Measurements from ENCODE around the gene CTTNBP2. TPM values are rescaled to one million over a fixed set of nuclear protein-coding genes. Genes with fewer than 3 reads are reported as not detected.

The CTTNBP2 gene
- polyA plus RNA-seq, 1 of the 3 experiments (the other 2 are of a cell fraction), result not detected

DNA sequence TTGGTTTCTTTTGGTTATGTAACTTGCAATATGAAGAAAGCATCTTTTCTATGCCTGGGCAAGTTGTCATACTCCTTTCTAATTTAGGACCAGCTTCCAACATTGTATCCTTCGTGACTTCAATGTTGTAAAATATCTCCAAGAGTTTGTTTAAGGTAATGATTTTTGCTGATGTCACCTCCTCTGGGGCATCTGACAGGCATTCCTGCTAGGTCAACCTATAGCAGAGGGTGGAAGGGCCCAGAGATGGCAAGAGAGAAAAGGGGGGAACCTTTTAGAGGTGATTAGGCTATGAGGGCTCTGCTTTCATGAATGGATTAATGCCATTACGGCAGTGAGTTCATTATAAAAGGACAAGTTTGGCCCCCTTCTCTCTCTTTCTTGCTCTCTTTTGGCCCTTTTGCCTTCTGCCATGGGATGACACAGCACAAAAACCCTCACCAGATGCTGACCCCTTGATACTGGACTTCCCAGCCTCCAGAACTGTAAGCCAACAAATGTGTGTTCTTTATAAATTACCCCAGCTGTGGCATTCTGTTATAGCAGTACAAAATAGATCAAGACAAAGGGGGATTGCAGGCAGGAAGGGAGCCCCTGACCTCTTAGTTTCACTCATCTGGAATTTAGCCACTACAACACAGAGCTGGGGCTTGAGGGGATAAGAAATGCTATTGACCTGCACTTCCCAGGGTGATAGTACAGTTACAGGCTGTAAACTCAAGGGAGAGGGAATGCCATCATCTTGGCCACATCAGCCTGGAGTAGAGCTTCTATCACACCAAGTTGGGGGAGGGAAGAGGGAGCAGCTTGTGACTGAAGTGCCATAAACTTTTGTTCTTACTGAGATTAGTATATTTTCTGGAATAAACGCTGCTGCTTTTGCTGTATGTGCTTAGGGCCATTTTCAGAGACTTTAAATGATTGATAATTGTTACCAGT lies 197.5 kb downstream of the CTTNBP2 start:
- H3K4me2 ChIP-seq, result no peak overlapping the region
- no peak for DNase-seq
- peaks cover 52% of the 10 kb centered on the region; the same call in 1 of the 2 replicates for H3K27me3 ChIP-seq (ENCODE audit: insufficient read depth)
- no peaks in the 10 kb centered on the region for H3K9me2 ChIP-seq
- H3K9me3 ChIP-seq, result no peaks in the 10 kb centered on the region
- ChIA-PET CTCF (interaction anchor here (1.1 to 1.3 kb wide), 3 partner anchors 11 to 275 kb away, joined by 3 read pairs; no protein-coding TSS in a partner anchor), POLR2A (no interaction called here)
- no peaks in the 10 kb centered on the region for H4K20me1 ChIP-seq (ENCODE audit: insufficient read depth)
- H3F3A ChIP-seq (replicated peaks; ENCODE audit: insufficient read depth), result no peaks in the 10 kb centered on the region
- H3K4me1 ChIP-seq (ENCODE audit: control insufficient read depth in 1 of 2, insufficient read depth in 2 of 2, low read depth in 1 of 2, low read length in 1 of 2), result no peaks in the 10 kb centered on the region
- WGBS (ENCODE audit: low lambda C conversion rate), result 7% methylated on average over 3 of the region's 3 CpGs
- no peak overlapping the region for H3K27ac ChIP-seq (ENCODE audit: low read depth in 2 of 2, low read length in 1 of 2)
- H3K4me3 ChIP-seq (ENCODE audit: low read depth in 2 of 2, low read length in 1 of 2), result no peak overlapping the region
- no peak overlapping the region for H3K9ac ChIP-seq
- H3K79me2 ChIP-seq (ENCODE audit: insufficient read depth), result no peaks in the 10 kb centered on the region
- TF ChIP-seq FOXM1 (IDR thresholded peaks at IDR 0.05; ENCODE audit: low read depth), result no peak
- TF ChIP-seq, protein P1, sequence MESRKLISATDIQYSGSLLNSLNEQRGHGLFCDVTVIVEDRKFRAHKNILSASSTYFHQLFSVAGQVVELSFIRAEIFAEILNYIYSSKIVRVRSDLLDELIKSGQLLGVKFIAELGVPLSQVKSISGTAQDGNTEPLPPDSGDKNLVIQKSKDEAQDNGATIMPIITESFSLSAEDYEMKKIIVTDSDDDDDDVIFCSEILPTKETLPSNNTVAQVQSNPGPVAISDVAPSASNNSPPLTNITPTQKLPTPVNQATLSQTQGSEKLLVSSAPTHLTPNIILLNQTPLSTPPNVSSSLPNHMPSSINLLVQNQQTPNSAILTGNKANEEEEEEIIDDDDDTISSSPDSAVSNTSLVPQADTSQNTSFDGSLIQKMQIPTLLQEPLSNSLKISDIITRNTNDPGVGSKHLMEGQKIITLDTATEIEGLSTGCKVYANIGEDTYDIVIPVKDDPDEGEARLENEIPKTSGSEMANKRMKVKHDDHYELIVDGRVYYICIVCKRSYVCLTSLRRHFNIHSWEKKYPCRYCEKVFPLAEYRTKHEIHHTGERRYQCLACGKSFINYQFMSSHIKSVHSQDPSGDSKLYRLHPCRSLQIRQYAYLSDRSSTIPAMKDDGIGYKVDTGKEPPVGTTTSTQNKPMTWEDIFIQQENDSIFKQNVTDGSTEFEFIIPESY (IDR thresholded peaks at IDR 0.05; ENCODE audit: borderline replicate concordance, low read depth), result no peak
- TF ChIP-seq, protein P2, sequence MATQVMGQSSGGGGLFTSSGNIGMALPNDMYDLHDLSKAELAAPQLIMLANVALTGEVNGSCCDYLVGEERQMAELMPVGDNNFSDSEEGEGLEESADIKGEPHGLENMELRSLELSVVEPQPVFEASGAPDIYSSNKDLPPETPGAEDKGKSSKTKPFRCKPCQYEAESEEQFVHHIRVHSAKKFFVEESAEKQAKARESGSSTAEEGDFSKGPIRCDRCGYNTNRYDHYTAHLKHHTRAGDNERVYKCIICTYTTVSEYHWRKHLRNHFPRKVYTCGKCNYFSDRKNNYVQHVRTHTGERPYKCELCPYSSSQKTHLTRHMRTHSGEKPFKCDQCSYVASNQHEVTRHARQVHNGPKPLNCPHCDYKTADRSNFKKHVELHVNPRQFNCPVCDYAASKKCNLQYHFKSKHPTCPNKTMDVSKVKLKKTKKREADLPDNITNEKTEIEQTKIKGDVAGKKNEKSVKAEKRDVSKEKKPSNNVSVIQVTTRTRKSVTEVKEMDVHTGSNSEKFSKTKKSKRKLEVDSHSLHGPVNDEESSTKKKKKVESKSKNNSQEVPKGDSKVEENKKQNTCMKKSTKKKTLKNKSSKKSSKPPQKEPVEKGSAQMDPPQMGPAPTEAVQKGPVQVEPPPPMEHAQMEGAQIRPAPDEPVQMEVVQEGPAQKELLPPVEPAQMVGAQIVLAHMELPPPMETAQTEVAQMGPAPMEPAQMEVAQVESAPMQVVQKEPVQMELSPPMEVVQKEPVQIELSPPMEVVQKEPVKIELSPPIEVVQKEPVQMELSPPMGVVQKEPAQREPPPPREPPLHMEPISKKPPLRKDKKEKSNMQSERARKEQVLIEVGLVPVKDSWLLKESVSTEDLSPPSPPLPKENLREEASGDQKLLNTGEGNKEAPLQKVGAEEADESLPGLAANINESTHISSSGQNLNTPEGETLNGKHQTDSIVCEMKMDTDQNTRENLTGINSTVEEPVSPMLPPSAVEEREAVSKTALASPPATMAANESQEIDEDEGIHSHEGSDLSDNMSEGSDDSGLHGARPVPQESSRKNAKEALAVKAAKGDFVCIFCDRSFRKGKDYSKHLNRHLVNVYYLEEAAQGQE (IDR thresholded peaks at IDR 0.05; ENCODE audit: low read depth, low read length), result no peak
- TF ChIP-seq CHD2 (IDR thresholded peaks at IDR 0.05; ENCODE audit: low read length, partially characterized antibody), result no peak
- no peak for TF ChIP-seq TAF1 (IDR thresholded peaks at IDR 0.05; ENCODE audit: borderline replicate concordance, low read depth, low read length)
- no peak for TF ChIP-seq YY1 (IDR thresholded peaks at IDR 0.05; ENCODE audit: low read depth)
- TF ChIP-seq GABPA (IDR thresholded peaks at IDR 0.05; ENCODE audit: low read depth), result no peak
- no peak for TF ChIP-seq EP300 (IDR thresholded peaks at IDR 0.05; ENCODE audit: borderline replicate concordance in 1 of 2, low read depth in 1 of 2, low read length in 1 of 2)
- TF ChIP-seq, protein P3, sequence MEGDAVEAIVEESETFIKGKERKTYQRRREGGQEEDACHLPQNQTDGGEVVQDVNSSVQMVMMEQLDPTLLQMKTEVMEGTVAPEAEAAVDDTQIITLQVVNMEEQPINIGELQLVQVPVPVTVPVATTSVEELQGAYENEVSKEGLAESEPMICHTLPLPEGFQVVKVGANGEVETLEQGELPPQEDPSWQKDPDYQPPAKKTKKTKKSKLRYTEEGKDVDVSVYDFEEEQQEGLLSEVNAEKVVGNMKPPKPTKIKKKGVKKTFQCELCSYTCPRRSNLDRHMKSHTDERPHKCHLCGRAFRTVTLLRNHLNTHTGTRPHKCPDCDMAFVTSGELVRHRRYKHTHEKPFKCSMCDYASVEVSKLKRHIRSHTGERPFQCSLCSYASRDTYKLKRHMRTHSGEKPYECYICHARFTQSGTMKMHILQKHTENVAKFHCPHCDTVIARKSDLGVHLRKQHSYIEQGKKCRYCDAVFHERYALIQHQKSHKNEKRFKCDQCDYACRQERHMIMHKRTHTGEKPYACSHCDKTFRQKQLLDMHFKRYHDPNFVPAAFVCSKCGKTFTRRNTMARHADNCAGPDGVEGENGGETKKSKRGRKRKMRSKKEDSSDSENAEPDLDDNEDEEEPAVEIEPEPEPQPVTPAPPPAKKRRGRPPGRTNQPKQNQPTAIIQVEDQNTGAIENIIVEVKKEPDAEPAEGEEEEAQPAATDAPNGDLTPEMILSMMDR (IDR thresholded peaks at IDR 0.05), result no peak
- no peaks in the 10 kb centered on the region for H3K36me3 ChIP-seq (replicated peaks in 1 of 2; ENCODE audit: control insufficient read depth in 1 of 2, insufficient read depth in 2 of 2, low read length in 1 of 2)
- no peak overlapping the region for H2AFZ ChIP-seq (ENCODE audit: low read depth)
